H1 (cell line): ENCODE measurements around the gene BBLN. TPM values are rescaled to one million over a fixed set of nuclear protein-coding genes. Genes with fewer than 3 reads are reported as not detected.

Experiments used
- BRCA1 ChIP-seq: IDR thresholded peaks from 2 replicates; pipeline ENCODE4 v1.6.1; 2012; ENCODE audit warnings: low read depth, low read length, improper control_type of control experiment
- CHD7 ChIP-seq: fragments of 300-600 bp; sonication (generic); IDR thresholded peaks from 2 replicates; pipeline ENCODE4 v1.7.1; 2012; ENCODE audit warnings: low read length, moderate library complexity, mild to moderate bottlenecking, inconsistent platforms; ENCODE audit not compliant: insufficient replicate concordance
- POLR2A ChIP-seq, 2 experiments: IDR thresholded peaks; 1 replicate in 1 of 2; 2 replicates in 1 of 2; pipeline ENCODE4 v1.6.1; 2011; ENCODE audit warnings: low read depth in 2 of 2, low read length in 2 of 2, mild to moderate bottlenecking in 2 of 2; ENCODE audit errors: control extremely low read depth in 1 of 2
- SIN3A ChIP-seq, 2 experiments: IDR thresholded peaks in 1 of 2; conservative IDR thresholded peaks in 1 of 2; 2 replicates each; pipeline ENCODE4 v1.6.1; 2011 to 2012; ENCODE audit warnings: low read length in 2 of 2, improper control_type of control experiment in 1 of 2, low read depth in 1 of 2, mild to moderate bottlenecking in 1 of 2
- polyA plus RNA-seq, 7 experiments: library from polyadenylated mRNA; depleted of rRNA in 3 of 7; stranded (reverse) in 5 of 7; unstranded in 2 of 7; fragments of >200 nt in 5 of 7; fragments of 200-250 nt in 2 of 7; gene quantifications; 1 replicate in 5 of 7; 2 replicates in 1 of 7; 4 replicates in 1 of 7; pipeline versions ENCODE4 v1.2.1 to v1.2.3, GENCODE V29; 2011 to 2013; ENCODE audit warnings: missing spikeins in 2 of 7, mixed read lengths in 2 of 7
- total RNA-seq: library from RNA; stranded (reverse); fragmentation: NEBNext Ultra II Directional; extraction: Animal tissue kit (Norgen Biotek cat#: 25700); gene quantifications from 2 replicates; pipeline ENCODE4 v1.2.1, GENCODE V29; 2021

The BBLN gene
- total and polyA plus RNA-seq, 2 of the 8 experiments (the other 6 are each of a cell fraction or from before 2014, with no cell fraction given): 63.1 to 164 TPM

GRCh38 chr9:128180447-128180846 lies 20.4 kb downstream of the BBLN start (continued):
- TF ChIP-seq CHD7: no peak
- TF ChIP-seq SIN3A (conservative IDR thresholded peaks at IDR 0.05 in 1 of 2, IDR thresholded peaks at IDR 0.05 in 1 of 2; ENCODE audit: low read depth in 1 of 2, low read length in 2 of 2): no peak
- TF ChIP-seq BRCA1: no peak
- TF ChIP-seq POLR2A (IDR thresholded peaks at IDR 0.05; ENCODE audit: control extremely low read depth in 1 of 2, low read depth in 2 of 2, low read length in 2 of 2): no peak
